GM18873 (cell line): ENCODE measurements around the gene PDHA2.
"Not testable (repeated sequence)": the region's sequence is repeated elsewhere in the genome, so short reads cannot be mapped to it uniquely, and the experiment has no call there.

Experiments used
- ATAC-seq: cut with Tn5 transposase; IDR thresholded peaks from one replicate; pipeline ENCODE4 v1.9.1; 2021; ENCODE audit warnings: mild to moderate bottlenecking, moderate library complexity, moderate number of reproducible peaks; ENCODE audit not compliant: unreplicated experiment, low FRiP score

The PDHA2 gene

GRCh38 chr4:95839891-95840290 is at the start of gene PDHA2:
PDHA2 (plus strand) TSS chr4:95840093; CDS start chr4:95840151, 58 bp downstream.
- no peak for ATAC-seq

DNA sequence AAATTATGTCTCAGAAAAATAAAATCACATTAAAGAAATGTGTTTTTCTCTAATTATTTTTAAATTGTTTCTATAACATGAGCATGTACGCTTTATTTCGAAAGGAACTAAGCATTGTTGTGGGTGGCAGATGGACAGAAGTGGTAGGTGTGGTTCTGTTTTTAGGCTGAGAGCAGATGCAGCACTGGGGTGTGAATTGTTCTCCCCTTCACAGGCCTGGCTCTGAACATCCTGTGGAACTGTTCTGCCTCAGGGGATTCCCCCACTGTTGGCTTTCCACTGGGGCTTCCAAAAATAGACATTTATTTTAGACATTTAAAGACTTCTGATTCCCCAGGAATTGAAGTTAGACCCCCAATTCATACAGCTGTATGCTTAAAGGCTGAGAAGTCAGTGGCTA is 41.9 kb upstream of the PDHA2 start:
- no peak for ATAC-seq

DNA sequence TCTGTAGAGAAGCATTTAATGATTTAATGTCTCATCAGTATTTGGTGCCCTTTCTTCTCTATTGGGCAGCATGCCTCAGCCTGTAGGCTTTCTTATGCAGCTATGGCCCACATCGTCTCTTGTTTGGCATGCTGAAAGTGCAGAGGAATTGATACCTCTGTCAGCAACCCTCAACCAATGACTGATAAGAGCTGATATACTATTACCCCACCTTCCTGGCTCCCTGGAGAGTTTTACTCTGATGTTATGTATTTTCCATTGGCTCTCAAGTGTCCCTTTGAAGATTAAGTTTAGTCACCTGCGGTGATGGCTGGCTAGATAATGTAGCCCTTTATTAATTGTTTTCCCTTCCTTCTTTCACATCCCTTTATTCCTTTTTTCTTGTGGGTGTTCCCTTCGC is 41.2 kb upstream of the PDHA2 start:
- no peak for ATAC-seq

GRCh38 chr4:95821867-95822266 is 18.0 kb upstream of the PDHA2 start:
- no peak for ATAC-seq

- no peak for ATAC-seq
Measured at GRCh38 chr4:95825546-95825945, 14.3 kb upstream of the PDHA2 start.

DNA sequence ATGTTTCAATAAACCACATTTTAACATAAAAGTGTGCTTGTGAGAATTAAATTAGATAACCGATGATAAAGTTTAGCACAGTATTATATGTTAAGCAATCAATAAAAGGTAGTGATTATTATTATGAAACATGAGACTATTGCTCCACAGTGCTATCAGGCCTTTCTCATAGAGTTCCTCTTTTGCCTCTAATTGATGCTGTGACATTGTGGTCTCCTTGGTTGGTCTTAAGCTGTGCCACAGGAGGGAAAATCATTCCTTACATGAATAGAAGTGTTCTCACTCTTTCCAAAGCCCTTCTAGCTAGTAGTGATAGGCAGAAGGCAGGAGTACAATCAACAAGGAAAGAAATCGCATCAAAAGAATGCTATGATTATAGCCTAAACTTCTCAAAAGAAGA is 9.2 kb upstream of the PDHA2 start:
- ATAC-seq: no peak

GRCh38 chr4:95831166-95831565 is 8.7 kb upstream of the PDHA2 start:
- no peak for ATAC-seq

GRCh38 chr4:95833711-95834194 is 6.1 kb upstream of the PDHA2 start:
- no peak for ATAC-seq

DNA sequence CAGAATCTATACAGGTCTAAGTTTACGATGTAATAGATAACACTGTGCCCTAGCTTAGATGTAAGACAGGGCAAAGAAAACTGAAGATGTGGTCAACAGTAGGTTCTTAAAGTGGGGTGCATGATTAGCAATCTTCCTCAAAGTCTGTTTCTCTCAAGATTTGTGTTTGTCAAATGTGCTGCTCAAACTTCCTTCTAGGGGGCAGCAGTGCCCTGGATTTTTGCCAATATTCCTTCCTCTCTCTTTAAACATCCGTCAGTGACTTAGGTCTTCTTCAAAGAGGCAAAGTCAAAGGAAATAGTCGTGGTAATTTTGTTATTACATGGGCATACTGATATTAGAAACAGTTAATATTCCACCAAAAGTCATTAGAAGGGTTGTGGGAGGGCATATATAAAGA is 4.2 kb upstream of the PDHA2 start:
- no peak for ATAC-seq

- ATAC-seq: no peak
Measured at GRCh38 chr4:95838192-95838591, 1.7 kb upstream of the PDHA2 start.

DNA sequence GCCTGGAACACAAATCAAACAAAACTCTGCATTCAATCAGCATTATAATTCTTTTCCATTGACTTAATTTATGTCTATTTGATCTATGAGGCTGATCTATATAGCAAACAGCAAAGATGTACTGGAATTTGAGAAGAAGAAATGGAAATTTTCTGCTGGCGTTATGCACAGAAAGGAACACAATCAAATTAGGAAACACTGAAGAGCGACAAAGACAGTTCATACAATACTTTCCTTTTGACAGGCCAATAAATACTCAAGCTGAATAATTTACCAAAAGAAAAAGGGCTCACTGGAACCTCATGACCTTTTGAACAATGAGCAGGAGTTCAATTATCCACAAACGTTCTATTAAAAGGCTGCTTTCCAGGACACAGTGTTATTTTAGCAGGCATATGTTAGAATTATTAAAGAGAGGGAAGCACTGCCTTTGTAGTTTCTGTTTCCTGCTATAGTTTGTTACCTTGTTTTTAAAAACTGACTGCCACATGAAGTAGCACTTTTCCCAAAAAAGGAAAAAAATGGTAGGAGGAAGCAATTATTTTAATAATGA is 8.1 kb downstream of the PDHA2 start:
- ATAC-seq: no peak

GRCh38 chr4:95850161-95850560 is 10.3 kb downstream of the PDHA2 start:
- ATAC-seq: no peak

- no peak for ATAC-seq
Measured at GRCh38 chr4:95857761-95858160, 17.9 kb downstream of the PDHA2 start.

DNA sequence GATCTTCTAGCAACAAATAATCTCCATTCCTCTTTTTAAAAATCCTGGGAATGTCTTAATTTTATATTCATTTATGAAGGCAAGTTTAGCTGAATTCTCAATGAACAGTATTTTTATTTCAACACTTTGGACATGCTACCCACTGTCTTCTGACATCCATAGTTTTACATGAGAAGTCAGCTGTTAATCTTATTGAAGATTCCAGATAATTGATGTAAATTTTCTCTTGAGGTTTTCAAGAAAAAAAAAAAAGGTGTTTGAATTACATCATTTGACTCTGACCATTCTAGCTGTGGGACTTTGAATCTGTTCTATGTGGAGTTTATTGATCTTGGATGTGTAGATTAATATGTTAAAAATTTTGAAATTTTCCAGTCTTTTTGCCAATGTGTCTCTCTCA is 28.0 kb downstream of the PDHA2 start:
- ATAC-seq: no peak

DNA sequence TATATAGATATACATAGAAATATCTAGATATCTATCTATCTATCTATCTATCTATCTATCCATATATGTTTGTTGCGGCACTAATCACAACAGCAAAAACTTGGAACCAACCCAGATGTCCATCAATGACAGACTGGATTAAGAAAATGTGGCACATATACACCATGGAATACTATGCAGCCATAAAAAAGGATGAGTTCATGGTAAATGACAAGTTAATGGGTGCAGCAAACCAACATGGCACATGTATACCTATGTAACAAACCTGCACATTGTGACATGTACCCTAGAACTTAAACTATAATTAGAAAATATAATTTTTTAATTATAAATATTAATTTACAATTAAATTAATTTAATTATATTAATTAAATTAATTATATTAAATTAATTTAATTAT is 29.5 kb downstream of the PDHA2 start:
- ATAC-seq: not testable (repeated sequence)

DNA sequence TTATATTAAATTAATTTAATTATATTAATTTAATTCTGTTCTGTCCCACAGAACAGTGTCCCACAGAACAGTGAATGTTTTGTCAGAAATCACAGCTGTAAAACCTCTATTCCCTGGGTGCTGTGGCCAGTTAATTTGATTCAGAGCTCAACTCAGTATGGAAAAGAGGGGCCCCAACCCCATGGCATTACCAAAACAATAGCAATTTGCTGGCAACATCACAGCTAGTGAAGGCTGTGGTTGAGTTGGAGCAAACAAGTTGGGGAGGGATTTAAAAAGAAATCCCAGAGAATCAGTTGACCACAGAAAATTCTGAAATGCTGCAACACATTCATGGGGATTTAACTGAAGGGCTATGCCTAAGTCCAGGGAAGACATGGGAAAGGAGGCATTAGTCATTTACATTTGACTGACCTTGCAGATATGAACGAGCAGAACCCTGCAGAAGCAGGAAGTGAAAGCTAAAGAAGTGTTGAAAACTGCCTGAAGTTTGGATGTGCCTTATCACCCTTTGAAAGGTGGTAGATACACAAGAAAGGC is 30.1 kb downstream of the PDHA2 start:
- no peak for ATAC-seq

DNA sequence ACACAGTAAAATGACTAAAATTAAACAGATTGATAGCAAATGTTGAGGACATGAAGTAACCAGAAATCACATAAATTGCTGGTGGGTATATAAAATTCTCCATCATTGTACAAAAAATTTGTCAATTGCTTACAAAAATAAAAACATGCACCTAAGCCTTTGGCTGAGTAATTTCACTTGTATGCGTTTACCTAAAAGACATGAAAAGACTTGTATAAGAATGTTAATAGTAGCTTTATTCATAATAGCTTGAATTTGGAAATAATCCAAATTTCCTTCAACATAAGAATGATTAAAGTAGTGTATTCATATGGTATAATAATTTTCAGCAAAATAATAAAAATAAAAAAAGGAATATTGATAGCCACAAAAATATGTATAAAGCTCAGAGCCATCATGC is 37.7 kb downstream of the PDHA2 start:
- ATAC-seq: no peak

- no peak for ATAC-seq
Measured at GRCh38 chr4:95887551-95887950, 47.7 kb downstream of the PDHA2 start.

- no peak for ATAC-seq
Measured at GRCh38 chr4:95889662-95890061, 49.8 kb downstream of the PDHA2 start.
